Measurements from ENCODE around the gene NUP58.

Gene NUP58

DNA sequence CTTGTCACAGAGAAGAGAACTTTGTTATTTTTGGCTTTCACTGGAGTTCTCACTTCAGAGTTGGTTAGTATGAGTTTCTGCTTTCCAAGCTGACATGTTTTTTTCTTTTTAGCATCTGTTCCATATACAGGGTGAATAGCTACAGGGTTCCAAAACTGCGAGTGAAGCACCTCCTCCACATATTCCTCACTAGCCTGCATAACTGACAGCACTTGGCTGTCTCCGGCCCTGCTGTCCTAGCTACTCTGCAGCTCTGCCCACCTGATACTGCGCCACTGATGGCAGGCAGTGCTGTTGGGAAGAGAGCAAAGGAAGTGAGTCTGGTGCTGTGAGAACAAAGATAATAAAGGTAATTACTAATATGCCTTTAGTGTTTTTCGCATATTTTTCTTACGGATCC is 77.1 kb downstream of the NUP58 start:
- peak in 1 of 2 donors; percentile 38 for DNase-seq

DNA sequence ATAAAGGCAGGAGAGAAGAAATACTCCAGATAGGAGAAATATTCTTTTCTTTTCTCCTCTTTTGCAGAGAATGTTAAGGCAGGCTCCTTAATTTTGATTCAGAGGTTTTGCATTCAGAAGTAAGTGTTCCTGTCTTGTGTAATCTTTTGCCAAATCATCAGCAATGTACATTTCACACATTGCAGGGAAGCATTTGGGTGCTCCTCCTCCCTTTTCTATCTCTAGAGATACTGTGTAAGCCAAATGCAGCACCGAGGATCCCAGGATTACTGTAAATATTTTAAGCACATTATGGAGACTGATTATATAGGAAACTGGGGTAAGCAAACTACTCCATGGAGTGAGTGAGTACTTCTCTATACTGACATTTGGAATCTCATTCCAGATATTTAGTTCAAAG is 77.6 kb downstream of the NUP58 start:
- peak in 1 of 2 donors; percentile 7 for DNase-seq

DNA sequence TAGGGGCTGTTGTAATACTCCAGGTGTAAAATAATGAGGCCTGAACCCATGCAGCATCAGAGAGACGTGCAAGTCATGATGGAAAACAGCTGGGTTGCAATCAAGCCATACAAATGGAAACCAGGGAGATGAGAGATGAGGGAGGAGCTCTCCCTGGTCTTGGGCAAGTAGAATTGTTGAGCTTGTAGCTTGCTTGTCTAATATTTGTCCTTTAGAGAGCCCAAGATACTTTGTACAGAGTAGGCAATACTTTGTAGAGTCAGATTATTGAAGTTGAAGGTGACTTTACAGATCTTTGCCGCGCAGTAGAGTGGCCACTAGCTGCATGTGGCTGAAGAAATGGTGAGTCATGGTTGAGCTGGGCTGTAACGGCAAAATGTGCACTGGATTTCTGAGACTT is 78.7 kb downstream of the NUP58 start:
- DNase-seq, result no peak

DNA sequence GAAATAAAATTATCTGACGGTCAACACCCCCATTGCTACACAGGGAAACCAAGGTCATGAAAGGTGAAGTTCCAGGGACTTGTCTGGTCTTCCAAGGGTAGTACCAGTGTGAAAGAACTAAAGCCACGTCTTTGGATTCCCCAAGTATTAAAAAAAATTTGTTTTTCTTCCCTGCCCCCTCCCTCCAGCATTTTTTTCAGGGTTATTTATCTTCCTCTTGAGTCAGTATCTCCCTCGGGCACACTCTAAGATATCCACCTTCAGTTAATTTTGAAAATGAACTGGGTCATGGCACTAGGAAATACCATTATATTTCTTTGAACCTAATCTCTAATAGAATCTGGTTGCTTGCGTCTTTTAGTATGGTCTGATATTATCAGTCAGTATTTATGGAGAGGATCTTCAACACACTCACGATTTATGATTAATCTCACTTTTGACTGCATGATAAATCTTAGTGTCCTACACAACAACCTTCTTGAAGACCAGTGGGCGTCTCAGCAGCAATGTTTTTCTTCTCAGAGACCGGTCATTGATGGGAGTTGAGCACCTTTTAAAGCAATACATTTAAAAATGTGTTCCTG is 79.4 kb downstream of the NUP58 start:
- no peak for DNase-seq

DNA sequence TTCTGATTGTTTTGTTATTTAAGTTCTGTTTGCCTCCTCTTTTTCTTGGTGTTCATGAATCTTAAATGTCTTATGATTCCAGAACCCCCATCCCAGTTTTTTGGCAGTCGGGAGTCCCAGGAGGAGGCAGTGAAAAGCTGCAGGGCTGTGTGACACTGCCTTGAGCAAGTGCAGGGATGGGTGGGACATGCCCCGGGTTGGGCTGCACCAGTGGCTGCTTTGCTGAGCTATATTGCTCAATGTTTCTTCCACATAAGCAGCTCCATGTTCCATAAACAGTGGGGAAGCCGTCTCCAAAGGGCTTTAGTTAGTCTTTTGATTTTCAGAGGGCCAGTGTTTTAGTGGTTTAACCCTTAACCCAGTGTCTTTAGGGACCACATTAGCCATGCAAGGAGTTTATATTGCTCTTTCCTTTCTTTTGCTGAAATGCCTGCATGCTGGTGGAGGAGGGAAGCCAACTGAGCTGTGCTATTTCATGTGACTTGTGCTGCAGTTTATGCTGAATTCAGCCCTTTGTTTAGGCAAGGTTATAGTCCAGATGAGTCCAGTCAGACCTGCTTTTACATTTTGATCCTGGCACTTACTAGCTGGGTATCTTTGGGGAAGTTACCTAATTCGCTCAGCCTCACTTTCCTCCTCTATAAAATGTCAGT is 83.5 kb downstream of the NUP58 start:
- DNase-seq, result no peak

DNA sequence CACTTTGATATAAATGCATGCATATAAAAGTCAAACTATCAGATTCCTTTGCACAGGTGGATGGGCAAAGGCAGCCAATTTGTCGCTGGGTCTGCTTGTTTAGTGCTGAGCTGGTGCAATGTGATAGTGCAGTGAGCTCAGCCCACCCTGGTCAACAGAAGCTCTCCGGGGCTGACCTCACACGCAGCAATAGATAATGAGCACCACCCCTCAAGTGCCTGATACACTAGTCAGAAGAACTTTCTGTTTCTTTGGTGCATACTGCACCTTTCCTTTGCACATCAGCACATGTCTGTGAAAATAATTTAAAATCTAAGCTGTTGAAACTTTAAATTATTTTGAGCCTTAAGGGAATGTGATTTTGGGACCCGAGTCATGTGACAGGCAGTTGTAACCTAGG is 90.5 kb downstream of the NUP58 start:
- DNase-seq, result no peak
